ENCODE measurements around the gene PPP1R2.
"Not testable (repeated sequence)": the region's sequence is repeated elsewhere in the genome, so short reads cannot be mapped to it uniquely, and the experiment has no call there.

The PPP1R2 gene

GRCh38 chr3:195539479-195539878 is 3.6 kb downstream of the PPP1R2 start:
- no peak for DNase-seq (ENCODE audit: low read depth, low spot score)

GRCh38 chr3:195537995-195538394 is 5.1 kb downstream of the PPP1R2 start:
- no peak for DNase-seq (ENCODE audit: low read depth, low spot score)

- DNase-seq (ENCODE audit: low read depth, low spot score) = no peak
Measured at GRCh38 chr3:195535293-195535692, 7.8 kb downstream of the PPP1R2 start.

- DNase-seq (ENCODE audit: low read depth, low spot score) = no peak
Measured at GRCh38 chr3:195532834-195533233, 10.3 kb downstream of the PPP1R2 start.

GRCh38 chr3:195532345-195532744 is 10.8 kb downstream of the PPP1R2 start:
- no peak for DNase-seq (ENCODE audit: low read depth, low spot score)

- no peak for DNase-seq (ENCODE audit: low read depth, low spot score)
Measured at GRCh38 chr3:195531683-195532082, 11.4 kb downstream of the PPP1R2 start.

GRCh38 chr3:195526492-195526891 is 16.6 kb downstream of the PPP1R2 start:
- DNase-seq (ENCODE audit: low read depth, low spot score) = no peak

- DNase-seq (ENCODE audit: low read depth, low spot score) = no peak
Measured at GRCh38 chr3:195524171-195524896, 18.8 kb downstream of the PPP1R2 start.

- no peak for DNase-seq (ENCODE audit: low read depth, low spot score)
Measured at GRCh38 chr3:195522254-195523023, 20.7 kb downstream of the PPP1R2 start.

- no peak for DNase-seq (ENCODE audit: low read depth, low spot score)
Measured at GRCh38 chr3:195517030-195517429, 26.1 kb downstream of the PPP1R2 start.

GRCh38 chr3:195514610-195515235 is 28.4 kb downstream of the PPP1R2 start:
- not testable (repeated sequence) for DNase-seq (ENCODE audit: low read depth, low spot score)

GRCh38 chr3:195512798-195513345 is 30.3 kb downstream of the PPP1R2 start:
- DNase-seq (ENCODE audit: low read depth, low spot score) = no peak

GRCh38 chr3:195511136-195511535 is 32.0 kb downstream of the PPP1R2 start:
- no peak for DNase-seq (ENCODE audit: low read depth, low spot score)

- no peak for DNase-seq (ENCODE audit: low read depth, low spot score)
Measured at GRCh38 chr3:195508185-195508584, 34.9 kb downstream of the PPP1R2 start.

GRCh38 chr3:195475614-195476013 is 67.5 kb downstream of the PPP1R2 start:
- DNase-seq (ENCODE audit: low read depth, low spot score) = no peak

GRCh38 chr3:195475116-195475515 is 68.0 kb downstream of the PPP1R2 start:
- DNase-seq (ENCODE audit: low read depth, low spot score) = not testable (repeated sequence)

- DNase-seq (ENCODE audit: low read depth, low spot score) = no peak
Measured at GRCh38 chr3:195468841-195469240, 74.3 kb downstream of the PPP1R2 start.

GRCh38 chr3:195468391-195468776 is 74.7 kb downstream of the PPP1R2 start:
- no peak for DNase-seq (ENCODE audit: low read depth, low spot score)

GRCh38 chr3:195467641-195468390 is 75.3 kb downstream of the PPP1R2 start:
- no peak for DNase-seq (ENCODE audit: low read depth, low spot score)

- DNase-seq (ENCODE audit: low read depth, low spot score) = no peak
Measured at GRCh38 chr3:195466251-195466650, 76.9 kb downstream of the PPP1R2 start.
